GM12878 (cell line): ENCODE measurements around the gene MRPS14. TPM values are rescaled to one million over a fixed set of nuclear protein-coding genes. Genes with fewer than 3 reads are reported as not detected.

Experiments
- ATAC-seq: fragments of 200-7000 bp; cut with Tn5 transposase; 3 replicates; pipeline ENCODE4 v1.9.1; 2020; ENCODE audit warnings: mild to moderate bottlenecking, moderate library complexity
- BruUV-seq: library from RNA; stranded (reverse); fragments of 400-500 nt; replicated peaks from 2 replicates; lab custom pipeline; 2021; lab: Mats Ljungman, UMichigan
- CTCF ChIA-PET: fragments of 300-600 bp; sonication (Branson Sonifier 250); formaldehyde crosslinking; extraction: SDS; loops from one replicate; lab custom pipeline; 2021; ENCODE audit warnings: inconsistent platforms; lab: Yijun Ruan, JAX
- POLR2A ChIA-PET: fragments of 350-600 bp; formaldehyde crosslinking; extraction: SDS; loops from one replicate; lab custom pipeline; 2021; ENCODE audit warnings: inconsistent platforms; lab: Charles Lee
- RAD21 ChIA-PET: fragments of 300-600 bp; sonication (Branson Sonifier 250); formaldehyde crosslinking; loops from one replicate; lab custom pipeline; 2023; ENCODE audit warnings: antibody characterized with exemption; ENCODE audit not compliant: unreplicated experiment; lab: Charles Lee
- SMC1A ChIA-PET: fragments of 300-600 bp; sonication (Branson Sonifier 250); formaldehyde crosslinking; loops from one replicate; lab custom pipeline; 2023; ENCODE audit not compliant: unreplicated experiment, uncharacterized antibody; lab: Charles Lee
- DNase-seq: peaks from one replicate; pipeline ENCODE4 v3.0.0-alpha.2; 2011; ENCODE audit warnings: low read depth, low spot score
- FAIRE-seq: peaks from 3 replicates; lab custom pipeline; 2011; peaks lifted over from hg19 to GRCh38; lab: Jason Lieb, UNC
- H2AFZ ChIP-seq: 2 replicates; pipeline ENCODE4 v1.6.0; 2011; ENCODE audit warnings: low read depth, low read length, control low read depth; ENCODE audit not compliant: control insufficient read depth
- H3K27ac ChIP-seq: 2 replicates; pipeline ENCODE4 v1.5.1; 2011; ENCODE audit warnings: control low read depth; ENCODE audit not compliant: control insufficient read depth, insufficient read depth
- H3K27me3 ChIP-seq, 2 experiments: replicated peaks in 1 of 2; 2 replicates each; pipeline versions ENCODE4 v1.6.0 to v1.6.1; 2011; ENCODE audit warnings: low read length in 1 of 2; ENCODE audit not compliant: control insufficient read depth in 2 of 2, insufficient read depth in 2 of 2
- H3K36me3 ChIP-seq, 2 experiments: 2 replicates each; pipeline ENCODE4 v1.5.1; 2011; ENCODE audit warnings: low read length in 1 of 2; ENCODE audit not compliant: control insufficient read depth in 2 of 2, insufficient read depth in 2 of 2
- H3K4me1 ChIP-seq: 2 replicates; pipeline ENCODE4 v1.6.1; 2011; ENCODE audit warnings: mild to moderate bottlenecking, low read length, moderate library complexity, mixed read lengths; ENCODE audit not compliant: control insufficient read depth, insufficient read depth
- H3K4me2 ChIP-seq: 2 replicates; pipeline ENCODE4 v1.6.0; 2011; ENCODE audit warnings: control low read depth; ENCODE audit not compliant: control insufficient read depth, insufficient read depth
- H3K4me3 ChIP-seq: fragments of 200-600 bp; sonication (generic); 2 replicates; pipeline ENCODE4 v1.5.1; 2016
- H3K79me2 ChIP-seq: 2 replicates; pipeline ENCODE4 v1.6.0; 2011; ENCODE audit warnings: low read length; ENCODE audit not compliant: control insufficient read depth, insufficient read depth
- H3K9ac ChIP-seq: 2 replicates; pipeline ENCODE4 v1.8.0; 2011; ENCODE audit warnings: low read length, control low read depth, mixed read lengths; ENCODE audit not compliant: control insufficient read depth, insufficient read depth
- H3K9me3 ChIP-seq: replicated peaks from 3 replicates; pipeline ENCODE4 v1.5.1; 2011; ENCODE audit warnings: mild to moderate bottlenecking, low read length; ENCODE audit not compliant: control insufficient read depth, insufficient read depth
- H4K20me1 ChIP-seq: 2 replicates; pipeline ENCODE4 v1.6.0; 2011; ENCODE audit not compliant: control insufficient read depth, insufficient read depth
- ATF7 ChIP-seq: fragments of 450-650 bp; IDR thresholded peaks from 2 replicates; pipeline ENCODE4 v1.6.1; 2016; ENCODE audit warnings: low read depth, mild to moderate bottlenecking
- CEBPZ ChIP-seq: fragments of 150-350 bp; IDR thresholded peaks from 2 replicates; pipeline ENCODE4 v1.6.1; 2016; ENCODE audit warnings: low read depth, low read length
- E2F4 ChIP-seq: IDR thresholded peaks from 2 replicates; pipeline ENCODE4 v1.6.1; 2012; ENCODE audit warnings: low read depth, low read length, improper control_type of control experiment
- MLLT1 ChIP-seq: fragments of 450-650 bp; IDR thresholded peaks from 2 replicates; pipeline ENCODE4 v1.6.1; 2016; ENCODE audit warnings: mild to moderate bottlenecking
- NBN ChIP-seq: fragments of 450-650 bp; IDR thresholded peaks from 2 replicates; pipeline ENCODE4 v1.6.1; 2016
- RAD21 ChIP-seq: IDR thresholded peaks from 2 replicates; pipeline ENCODE4 v1.6.1; 2011; ENCODE audit warnings: mild to moderate bottlenecking, low read depth, low read length, moderate library complexity; ENCODE audit not compliant: insufficient read depth
- ZBTB11 ChIP-seq: fragments of 450-650 bp; formaldehyde crosslinking; IDR thresholded peaks from 2 replicates; pipeline ENCODE4 v1.5.0; 2022; ENCODE audit warnings: mild to moderate bottlenecking, missing genetic modification characterization
- ZBTB33 ChIP-seq: fragments of 450-650 bp; IDR thresholded peaks from 2 replicates; pipeline ENCODE4 v1.6.1; 2017; ENCODE audit warnings: mild to moderate bottlenecking
- WGBS: methylation state at CpG from one replicate; pipeline ENCODE4 v1.1.6; 2016; ENCODE audit warnings: low lambda C conversion rate; ENCODE audit not compliant: insufficient replicate concordance, insufficient coverage; ENCODE audit errors: missing lambda C conversion rate; 5-methylcytosine and 5-hydroxymethylcytosine counted together
- in situ Hi-C: fragments of 300-500 bp; cut with MboI; formaldehyde crosslinking; loops from 9 replicates; pipeline ENCODE4 v1.14.3; 2018; ENCODE audit warnings: mixed read lengths
- intact Hi-C: fragments of 100-400 bp; cut with micrococcal nuclease; formaldehyde crosslinking; loops from one replicate; pipeline ENCODE4 v1.14.2; 2022; ENCODE audit not compliant: unreplicated experiment
- polyA plus RNA-seq, 11 experiments: library from polyadenylated mRNA; depleted of rRNA in 4 of 11; unstranded in 6 of 11; stranded (reverse) in 5 of 11; fragments of >200 nt; fragmentation: Nextera tagmentation in 4 of 11; fragmentation: Illumina TruSeq in 1 of 11; extraction: Ambion mirVana in 4 of 11; extraction: Trizol in 1 of 11; gene quantifications; 1 replicate in 1 of 11; 2 replicates in 10 of 11; pipeline versions ENCODE4 v1.2.1 to v1.2.3, GENCODE V29; 2011 to 2016; ENCODE audit warnings: inconsistent platforms in 2 of 11, missing spikeins in 2 of 11, low read depth in 1 of 11
- total RNA-seq, 4 experiments: library from RNA; depleted of rRNA in 3 of 4; stranded (reverse); fragments of >200 nt in 3 of 4; fragmentation: Illumina TruSeq in 1 of 4; extraction: Trizol in 1 of 4; gene quantifications; 2 replicates each; pipeline versions ENCODE4 v1.2.1 to v1.2.3, GENCODE V29; 2013 to 2021

Gene MRPS14
- total and polyA plus RNA-seq, 10 of the 15 experiments (the other 5 are each of a cell fraction or from before 2014, with no cell fraction given), result 31.1 to 224 (median 50.4) TPM

- SMC1A ChIA-PET, result interaction anchor here (1.1 to 1.7 kb wide), 3 partner anchors 11 to 85 kb away, joined by 3 to 4 read pairs (median 3); partner anchors contain the start of gene TNN
- FAIRE-seq, result no peak
- no TSS peak for BruUV-seq
- no peak for TF ChIP-seq MLLT1
- TF ChIP-seq ZBTB33, result no peak
- no peak for TF ChIP-seq ATF7
- TF ChIP-seq E2F4, result no peak
- TF ChIP-seq ZBTB11, result no peak
- no peak for TF ChIP-seq NBN
- TF ChIP-seq RAD21, result no peak
- no peak for TF ChIP-seq CEBPZ
Measured at GRCh38 chr1:175040324-175040879, 17.2 kb upstream of the MRPS14 start.

More at GRCh38 chr1:175040324-175040879, 17.2 kb upstream of the MRPS14 start:
- no peaks in the 10 kb centered on the region for H3K79me2 ChIP-seq
- no peaks in the 10 kb centered on the region for H4K20me1 ChIP-seq
- intact Hi-C loops, result no loop called here
- no peaks in the 10 kb centered on the region for H3K36me3 ChIP-seq
- POLR2A ChIA-PET, result no interaction called here
- in situ Hi-C loops, result loop anchor here (5.0 kb wide), 1 partner anchor 282 kb away; no protein-coding TSS in a partner anchor
- DNase-seq (no peak), ATAC-seq (no peak)
- peaks cover 0 to 3% of the 10 kb centered on the region in 2 experiments; a peak in 2 of 4 replicates for H3K27me3 ChIP-seq
- no peak overlapping the region for H2AFZ ChIP-seq
- no peaks in the 10 kb centered on the region for H3K9me3 ChIP-seq
- H3K4me2 ChIP-seq, result no peak overlapping the region
- H3K9ac ChIP-seq, result no peak overlapping the region
- no peak overlapping the region for H3K4me3 ChIP-seq
- H3K27ac ChIP-seq, result no peak overlapping the region
- H3K4me1 ChIP-seq, result no peaks in the 10 kb centered on the region
- 62% methylated on average over 4 of the region's 4 CpGs for WGBS
- CTCF ChIA-PET, result interaction anchor here (0.6 to 1.1 kb wide), 5 partner anchors 13 to 85 kb away, joined by 3 to 4 read pairs (median 4); no protein-coding TSS in a partner anchor
- RAD21 ChIA-PET, result no interaction called here
